Effector memory CD8-positive, alpha-beta T cell (primary cell): ENCODE measurements around the gene BNIP2.
"Not testable (repeated sequence)": the region's sequence is repeated elsewhere in the genome, so short reads cannot be mapped to it uniquely, and the experiment has no call there.

Experiments used
- ATAC-seq: fragments of 150-1000 bp; cut with Tn5 transposase; replicated peaks from 2 replicates; pipeline ENCODE4 v1.10.0; 2021; ENCODE audit warnings: mild to moderate bottlenecking, moderate library complexity
- DNase-seq, 3 experiments: peaks; one replicate each; pipeline ENCODE4 v3.0.0; 2021
- H3K27ac Mint-ChIP-seq, 2 donors: one replicate each; pipeline ENCODE4 v1.8.0; 2022; ENCODE audit warnings: mild to moderate bottlenecking in 2 of 2, mixed read lengths in 2 of 2, moderate library complexity in 2 of 2
- H3K27me3 Mint-ChIP-seq, 2 donors: one replicate each; pipeline ENCODE4 v1.8.0; 2022; ENCODE audit warnings: mixed read lengths in 2 of 2
- H3K36me3 Mint-ChIP-seq: one replicate; pipeline ENCODE4 v1.8.0; 2022; ENCODE audit warnings: mild to moderate bottlenecking, moderate library complexity, mixed read lengths; ENCODE audit not compliant: insufficient read depth
- H3K4me1 Mint-ChIP-seq, 2 donors: one replicate each; pipeline ENCODE4 v1.8.0; 2022; ENCODE audit warnings: low read depth in 2 of 2, mixed read lengths in 2 of 2
- H3K4me3 Mint-ChIP-seq, 2 donors: one replicate each; pipeline ENCODE4 v1.8.0; 2022; ENCODE audit warnings: mild to moderate bottlenecking in 2 of 2, mixed read lengths in 2 of 2, moderate library complexity in 2 of 2
- H3K9me3 Mint-ChIP-seq, 2 donors: one replicate each; pipeline ENCODE4 v1.8.0; 2022; ENCODE audit warnings: mixed read lengths in 2 of 2

BNIP2 gene

DNA sequence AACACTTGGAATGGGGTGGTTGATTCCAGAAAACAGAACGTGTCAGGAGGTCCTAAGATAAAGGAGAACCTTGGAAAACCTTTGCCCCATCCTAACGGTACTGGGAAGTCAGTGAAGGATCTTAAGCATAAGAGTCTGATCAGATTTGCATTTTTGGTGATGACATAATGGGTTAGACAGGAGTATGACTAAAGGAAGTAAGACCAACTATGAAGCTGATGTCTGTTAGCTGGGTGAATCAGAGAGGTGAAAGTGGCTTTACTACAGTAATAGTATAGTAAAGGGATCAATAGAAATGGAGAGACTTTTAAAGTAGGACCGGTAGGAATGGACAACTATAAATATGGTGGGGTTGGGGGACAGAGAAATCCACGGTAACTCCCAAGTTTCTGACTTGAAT, 44.4 kb downstream of the BNIP2 start:
- no peak for DNase-seq
- Mint-ChIP-seq H3K36me3 (peaks cover 39% of the 10 kb centered on the region), H3K4me1 (peaks cover 0 to 2% of the 10 kb centered on the region in 2 donors), H3K4me3 (no peak overlapping the region), H3K9me3 (no peaks in the 10 kb centered on the region), H3K27me3 (no peaks in the 10 kb centered on the region), H3K27ac (peak overlapping the region in 1 of 2 donors; percentile 22)
- no peak for ATAC-seq

DNA sequence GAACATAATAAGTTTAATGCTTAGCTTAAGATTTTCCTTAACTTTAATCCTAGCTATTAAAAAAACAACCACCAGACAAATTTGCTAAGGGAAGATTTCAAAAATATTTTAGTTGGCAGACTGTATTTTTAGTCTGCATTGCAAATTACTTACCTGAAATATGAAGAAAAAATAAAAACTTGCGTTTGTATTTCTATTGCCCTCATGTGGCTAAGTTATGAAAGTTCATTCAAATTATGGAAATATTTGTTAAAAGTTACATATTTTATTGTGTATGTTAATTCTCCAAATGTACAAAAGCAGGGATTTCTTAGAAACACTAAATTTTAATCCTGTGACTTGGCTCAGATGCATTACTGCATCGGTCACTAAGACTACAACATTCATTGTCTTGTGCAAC, 46.8 kb downstream of the BNIP2 start:
- ATAC-seq (no peak), DNase-seq (no peak)
- H3K36me3 Mint-ChIP-seq = peaks cover 39% of the 10 kb centered on the region
- peaks cover 0 to 2% of the 10 kb centered on the region in 2 donors for H3K4me1 Mint-ChIP-seq
- no peaks in the 10 kb centered on the region for H3K9me3 Mint-ChIP-seq
- no peaks in the 10 kb centered on the region for H3K27me3 Mint-ChIP-seq
- H3K4me3 Mint-ChIP-seq = no peak overlapping the region
- H3K27ac Mint-ChIP-seq = no peak overlapping the region

DNA sequence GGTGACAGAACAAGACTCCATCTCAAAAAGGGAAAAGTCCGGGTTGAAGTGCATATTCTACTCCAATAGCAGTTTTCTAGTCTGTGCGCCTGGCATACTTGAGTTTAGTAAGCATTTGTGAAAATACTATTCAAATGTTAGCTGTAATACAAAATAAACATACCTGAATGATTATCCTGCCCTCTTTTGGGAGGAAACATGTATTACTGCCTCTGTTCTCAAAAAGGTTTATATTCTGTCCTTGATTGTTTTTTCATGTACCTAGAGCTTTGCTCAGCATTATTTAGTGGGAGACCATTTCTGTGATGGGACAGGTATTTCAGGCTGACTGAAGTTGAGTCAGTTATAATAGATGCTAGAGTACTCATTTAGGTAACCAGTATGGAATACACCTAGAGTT, 51.6 kb downstream of the BNIP2 start:
- H3K27ac Mint-ChIP-seq, DNase-seq, H3K9me3 Mint-ChIP-seq, H3K4me1 Mint-ChIP-seq, ATAC-seq, H3K27me3 Mint-ChIP-seq, H3K4me3 Mint-ChIP-seq: not testable (repeated sequence)
- H3K36me3 Mint-ChIP-seq = peaks cover 23% of the 10 kb centered on the region

DNA sequence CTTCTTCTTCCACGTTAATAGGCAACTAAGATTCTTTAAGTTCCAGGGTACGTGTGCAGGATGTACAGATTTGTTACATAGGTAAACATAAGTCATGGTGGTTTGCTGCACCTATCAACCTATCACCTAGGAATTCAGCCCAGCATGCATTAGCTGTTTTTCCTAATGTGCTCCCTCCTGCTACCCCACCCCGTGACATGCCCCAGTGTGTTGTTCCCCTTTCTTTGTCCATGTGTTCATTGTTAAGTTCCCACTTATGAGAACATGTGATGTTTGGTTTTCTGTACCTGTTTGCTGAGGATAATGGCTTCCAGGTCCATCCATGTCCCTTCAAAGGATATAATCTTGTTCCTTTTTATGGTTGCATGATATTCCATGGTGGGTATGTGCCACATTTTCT, 52.9 kb downstream of the BNIP2 start:
- no peaks in the 10 kb centered on the region for H3K4me1 Mint-ChIP-seq
- H3K27me3 Mint-ChIP-seq = peaks cover 0 to 10% of the 10 kb centered on the region in 2 donors
- H3K9me3 Mint-ChIP-seq = no peaks in the 10 kb centered on the region
- ATAC-seq (no peak), DNase-seq (no peak)
- peaks cover 14% of the 10 kb centered on the region for H3K36me3 Mint-ChIP-seq
- no peak overlapping the region for H3K4me3 Mint-ChIP-seq
- H3K27ac Mint-ChIP-seq = no peak overlapping the region

DNA sequence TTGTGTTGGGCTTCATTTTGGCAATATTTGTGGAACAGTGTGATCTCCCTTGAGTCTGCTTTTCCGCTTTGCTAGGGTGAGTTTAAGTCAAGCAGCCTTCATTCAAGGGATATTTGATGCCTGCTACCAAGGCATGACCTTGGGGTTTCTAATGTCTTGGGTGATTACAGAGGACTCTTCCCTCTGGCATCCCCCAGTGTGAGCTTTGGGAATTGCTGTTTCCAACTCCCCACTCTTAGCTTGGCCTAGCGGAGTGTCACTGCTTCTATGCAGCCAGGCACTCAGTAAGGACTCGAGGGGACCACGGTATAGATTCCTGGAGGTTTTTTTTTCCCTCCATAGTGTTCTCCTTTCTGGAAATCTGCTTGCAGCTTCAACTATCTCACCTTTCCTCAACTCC, 56.4 kb downstream of the BNIP2 start:
- Mint-ChIP-seq H3K27ac (no peak overlapping the region), H3K9me3 (no peaks in the 10 kb centered on the region), H3K36me3 (no peaks in the 10 kb centered on the region), H3K27me3 (peaks cover 0 to 10% of the 10 kb centered on the region in 2 donors), H3K4me3 (no peak overlapping the region), H3K4me1 (no peaks in the 10 kb centered on the region)
- DNase-seq (no peak), ATAC-seq (no peak)

DNA sequence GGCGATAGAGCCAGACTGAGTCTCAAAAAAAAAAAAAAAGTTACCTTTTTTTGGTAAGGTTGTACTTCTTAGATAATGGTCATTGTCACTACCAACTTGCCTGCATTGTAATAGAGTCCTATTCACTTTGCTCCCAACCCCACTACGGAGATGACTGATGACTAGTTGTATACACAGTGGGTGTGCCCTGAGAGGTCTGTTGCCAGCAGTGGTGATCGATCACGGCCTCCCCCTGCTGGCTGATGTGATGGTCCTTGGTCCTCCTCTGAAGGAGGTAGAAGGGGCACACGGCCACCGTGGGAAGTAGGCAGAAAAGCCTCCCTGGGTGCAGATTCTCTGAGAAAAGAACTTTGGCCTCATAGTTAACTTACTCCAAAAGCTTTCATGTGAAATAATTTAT, 66.8 kb downstream of the BNIP2 start:
- Mint-ChIP-seq H3K27ac (no peak overlapping the region), H3K27me3 (peaks cover 27 to 33% of the 10 kb centered on the region in 2 donors), H3K4me3 (no peak overlapping the region), H3K4me1 (no peaks in the 10 kb centered on the region), H3K36me3 (no peaks in the 10 kb centered on the region), H3K9me3 (no peaks in the 10 kb centered on the region)
- DNase-seq (no peak), ATAC-seq (no peak)

DNA sequence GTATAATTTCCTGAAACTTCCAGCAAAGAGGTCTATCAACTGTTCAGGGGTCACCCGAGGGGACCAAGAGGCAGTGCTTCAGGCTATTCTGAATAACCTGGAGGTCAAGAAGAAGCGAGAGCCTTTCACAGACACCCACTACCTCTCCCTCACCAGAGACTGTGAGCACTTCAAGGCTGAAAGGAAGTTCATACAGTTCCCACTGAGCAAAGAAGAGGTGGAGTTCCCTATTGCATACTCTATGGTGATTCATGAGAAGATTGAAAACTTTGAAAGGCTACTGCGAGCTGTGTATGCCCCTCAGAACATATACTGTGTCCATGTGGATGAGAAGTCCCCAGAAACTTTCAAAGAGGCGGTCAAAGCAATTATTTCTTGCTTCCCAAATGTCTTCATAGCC, 70.7 kb downstream of the BNIP2 start:
- Mint-ChIP-seq H3K4me1 (peaks cover 0 to 4% of the 10 kb centered on the region in 2 donors), H3K27ac (no peak overlapping the region), H3K4me3 (no peak overlapping the region), H3K27me3 (peaks cover 50 to 66% of the 10 kb centered on the region in 2 donors), H3K9me3 (no peaks in the 10 kb centered on the region), H3K36me3 (no peaks in the 10 kb centered on the region)
- ATAC-seq (no peak), DNase-seq (no peak)

DNA sequence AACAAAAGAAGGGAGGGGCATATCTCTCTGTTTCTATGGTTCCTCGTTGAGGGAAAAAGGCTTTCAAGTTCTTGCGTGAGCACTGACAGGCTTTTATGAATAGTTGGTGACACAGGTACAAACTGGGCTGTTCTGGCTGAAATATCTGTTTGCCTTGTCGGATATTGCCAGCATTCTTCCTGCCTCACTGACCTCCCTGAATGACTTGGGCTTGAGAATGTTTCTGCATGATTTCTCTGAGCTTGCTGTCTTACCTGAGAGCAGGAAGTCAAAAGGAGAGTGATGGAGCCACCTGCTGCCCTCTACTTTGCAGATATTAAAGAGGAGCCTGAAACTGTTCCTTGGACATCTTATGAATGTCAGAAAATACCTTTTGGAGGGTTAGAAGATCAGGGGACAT, 72.7 kb downstream of the BNIP2 start:
- no peak overlapping the region for H3K27ac Mint-ChIP-seq

DNA sequence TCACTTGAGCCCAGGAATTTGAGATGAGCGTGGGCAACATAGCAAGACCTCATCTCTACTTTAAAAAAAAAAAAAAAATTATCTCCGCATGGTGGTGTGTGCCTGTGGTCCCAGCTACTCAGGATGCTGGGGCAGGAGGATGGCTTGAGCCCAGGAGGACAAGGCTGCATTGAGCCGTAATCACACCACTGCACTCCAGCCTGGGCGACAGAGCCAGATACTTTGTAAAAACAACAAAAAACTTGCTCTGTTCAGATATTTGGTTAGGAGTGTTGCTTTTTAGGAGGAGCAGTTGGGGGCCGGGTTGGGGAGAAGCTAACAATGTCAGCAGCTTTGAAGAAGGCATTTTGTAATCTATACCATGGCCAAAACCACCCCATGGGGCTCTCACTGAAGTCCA, 73.5 kb downstream of the BNIP2 start:
- ATAC-seq = no peak
- peak overlapping the region in 1 of 2 donors; percentile 39 for H3K27ac Mint-ChIP-seq
- peaks cover 64 to 82% of the 10 kb centered on the region in 2 donors for H3K27me3 Mint-ChIP-seq
- H3K4me3 Mint-ChIP-seq = no peak overlapping the region
- H3K9me3 Mint-ChIP-seq = no peaks in the 10 kb centered on the region
- no peak for DNase-seq
- H3K4me1 Mint-ChIP-seq = peaks cover 1 to 12% of the 10 kb centered on the region in 2 donors
- H3K36me3 Mint-ChIP-seq = no peaks in the 10 kb centered on the region

More for the DNA sequence above, 72.7 kb downstream of the BNIP2 start:
- H3K4me1 Mint-ChIP-seq = peaks cover 0 to 7% of the 10 kb centered on the region in 2 donors
- no peaks in the 10 kb centered on the region for H3K36me3 Mint-ChIP-seq
- no peak overlapping the region for H3K4me3 Mint-ChIP-seq
- ATAC-seq (no peak), DNase-seq (no peak)
- peaks cover 64 to 82% of the 10 kb centered on the region in 2 donors for H3K27me3 Mint-ChIP-seq
- no peaks in the 10 kb centered on the region for H3K9me3 Mint-ChIP-seq

DNA sequence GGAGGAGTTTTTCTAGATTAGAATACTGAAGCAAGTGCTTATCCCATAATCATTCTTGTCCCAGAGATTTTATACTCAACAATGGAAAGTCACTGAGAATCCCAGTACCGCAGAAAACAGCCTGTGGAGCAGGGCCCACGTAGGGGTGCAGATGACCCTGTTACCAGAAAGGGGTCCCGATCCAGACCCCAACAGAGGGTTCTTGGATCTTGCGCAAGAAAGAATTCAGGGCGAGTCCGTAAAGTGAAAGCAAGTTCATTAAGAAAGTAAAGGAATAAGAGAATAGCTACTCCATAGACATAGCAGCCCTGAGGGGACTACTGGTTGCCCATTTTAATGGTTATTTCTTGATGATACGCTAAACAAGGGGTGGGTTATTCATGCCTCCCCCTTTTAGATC, 75.0 kb downstream of the BNIP2 start:
- H3K4me1 Mint-ChIP-seq = peaks cover 1 to 15% of the 10 kb centered on the region in 2 donors
- H3K27me3 Mint-ChIP-seq = peaks cover 56 to 68% of the 10 kb centered on the region in 2 donors
- no peak overlapping the region for H3K4me3 Mint-ChIP-seq
- H3K27ac Mint-ChIP-seq = no peak overlapping the region
- ATAC-seq (no peak), DNase-seq (no peak)
- no peaks in the 10 kb centered on the region for H3K36me3 Mint-ChIP-seq
- H3K9me3 Mint-ChIP-seq = no peaks in the 10 kb centered on the region

DNA sequence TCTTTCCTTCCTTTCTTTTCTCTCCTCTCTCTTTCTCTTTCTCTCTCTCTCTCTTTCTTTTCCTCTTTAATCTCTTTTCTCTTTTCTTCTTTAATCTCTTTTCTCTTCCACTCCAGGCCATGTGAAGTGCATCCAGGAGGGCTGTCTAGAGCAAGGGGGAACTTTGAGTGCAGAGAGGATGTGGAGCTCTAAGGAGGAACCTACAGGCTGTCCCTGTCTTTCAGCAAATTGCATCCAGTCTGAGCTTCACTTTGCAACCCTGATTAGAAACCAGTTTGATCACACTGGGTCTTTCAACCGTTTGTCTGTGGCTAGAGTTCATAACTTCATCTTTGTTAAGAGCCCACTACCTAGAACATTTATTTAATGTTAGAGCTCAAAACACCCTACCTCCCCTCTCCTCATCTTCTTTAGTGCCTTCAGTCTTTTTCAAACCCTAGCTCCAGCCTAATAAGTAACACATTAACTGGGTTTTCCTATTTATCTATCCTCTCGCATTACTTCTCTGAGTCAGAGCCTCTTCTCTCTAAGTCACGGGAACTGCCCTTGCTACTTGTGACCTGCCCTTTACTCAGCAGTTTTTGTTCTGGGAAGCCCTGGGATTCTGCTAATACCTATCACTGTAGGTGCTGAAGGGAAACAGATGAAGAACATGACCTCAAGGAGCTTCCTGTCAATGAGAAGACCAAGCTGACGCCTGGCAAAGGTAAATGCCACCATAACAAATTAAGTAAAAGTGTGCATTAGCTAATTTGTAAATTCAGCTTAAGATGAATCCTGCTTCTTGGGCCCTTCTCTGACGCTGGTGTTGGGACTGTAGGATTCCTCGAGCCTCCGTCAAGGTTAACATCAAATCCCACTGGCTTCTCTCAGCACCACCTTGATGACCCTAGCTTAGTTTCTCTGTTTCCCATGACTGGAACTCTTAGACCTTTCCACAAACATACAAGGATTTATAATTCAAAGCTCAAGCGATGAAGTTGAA, 77.6 kb downstream of the BNIP2 start, which contains the start of gene GCNT3:
GCNT3 (plus strand) TSS at position 508 of the 985 bp plus-strand sequence. CDS start 6,456 bp downstream, outside the sequence.
- Mint-ChIP-seq H3K27me3 (peaks cover 55 to 62% of the 10 kb centered on the region in 2 donors), H3K4me3 (no peak within 1 kb of the TSS), H3K27ac (peak within 1 kb of the TSS in 1 of 2 donors; percentile 2), H3K4me1 (peaks cover 1 to 15% of the 10 kb centered on the region in 2 donors), H3K9me3 (no peaks in the 10 kb centered on the region), H3K36me3 (no peaks in the 10 kb centered on the region)
- ATAC-seq (no peak), DNase-seq (no peak)

DNA sequence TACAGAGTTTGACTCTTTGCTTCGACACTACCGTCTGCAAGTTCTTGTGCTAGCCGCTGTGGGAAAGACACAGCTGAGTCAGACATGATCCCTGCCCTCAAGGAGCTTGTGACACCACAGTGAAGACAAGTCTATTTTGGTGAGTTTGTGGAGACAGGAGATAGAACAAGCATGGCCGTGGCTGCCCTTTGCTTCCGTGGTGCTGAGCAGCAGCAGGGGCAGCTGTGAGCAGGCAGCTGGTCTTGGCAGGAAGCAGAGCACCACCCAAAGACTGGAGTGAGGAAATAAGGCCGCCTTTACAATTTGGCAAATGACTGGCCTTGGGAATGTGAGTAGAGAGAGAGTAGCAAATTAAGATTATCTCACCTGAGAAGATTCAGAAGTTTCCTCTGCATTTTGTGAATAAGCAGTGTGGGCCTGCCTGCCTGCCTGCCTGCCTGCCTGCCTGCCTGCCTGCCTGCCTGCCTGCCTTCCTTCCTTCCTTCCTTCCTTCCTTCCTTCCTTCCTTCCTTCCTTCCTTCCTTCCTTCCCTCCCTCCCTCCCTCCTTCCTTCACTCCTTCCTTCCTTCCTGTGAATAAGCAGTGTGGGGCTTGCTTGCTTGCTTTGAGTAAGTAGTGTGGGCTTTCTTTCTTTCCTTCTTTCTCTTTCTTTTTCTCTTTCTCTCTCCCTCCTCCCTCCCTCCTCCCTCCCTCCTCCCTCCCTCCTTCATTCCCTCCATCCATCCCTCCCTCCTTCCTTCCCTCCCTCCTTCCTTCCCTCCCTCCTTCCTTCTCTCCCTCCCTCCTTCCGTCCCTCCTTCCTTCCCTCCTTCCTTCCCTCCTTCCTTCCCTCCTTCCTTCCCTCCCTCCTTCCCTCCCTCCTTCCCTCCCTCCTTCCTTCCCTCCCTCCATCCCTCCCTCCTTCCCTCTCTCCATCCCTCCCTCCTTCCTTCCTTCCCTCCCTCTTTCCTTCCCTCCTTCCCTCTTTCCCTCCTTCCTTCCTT, 79.1 kb downstream of the BNIP2 start:
- Mint-ChIP-seq H3K4me1 (peaks cover 1 to 13% of the 10 kb centered on the region in 2 donors), H3K36me3 (no peaks in the 10 kb centered on the region), H3K27ac (peak overlapping the region in 1 of 2 donors; percentile 45), H3K9me3 (no peaks in the 10 kb centered on the region), H3K27me3 (peaks cover 39 to 46% of the 10 kb centered on the region in 2 donors), H3K4me3 (no peak overlapping the region)
- ATAC-seq (no peak), DNase-seq (no peak)
